Suppressor macrophage treated with lipopolysaccharide for 1 hour (primary cell): ENCODE data around the gene FILIP1L.
A peak's percentile ranks its signal among the peaks of the same experiment; 100 is the strongest.

Experiments used
- DNase-seq, 3 donors: peaks; one replicate each; pipeline ENCODE4 v3.0.0-alpha.2; 2020 to 2022

Gene FILIP1L

GRCh38 chr3:99945328-99945995, 168.8 kb downstream of the FILIP1L start:
- no peak for DNase-seq

GRCh38 chr3:99943931-99944761, 170.2 kb downstream of the FILIP1L start:
- DNase-seq = no peak

GRCh38 chr3:99941211-99941610, 173.1 kb downstream of the FILIP1L start:
- DNase-seq = no peak

GRCh38 chr3:99940350-99940749, 174.0 kb downstream of the FILIP1L start:
- DNase-seq = no peak

GRCh38 chr3:99939876-99940275, 174.4 kb downstream of the FILIP1L start:
- no peak for DNase-seq

GRCh38 chr3:99938270-99938911, 175.9 kb downstream of the FILIP1L start:
- DNase-seq = no peak

GRCh38 chr3:99934975-99935797, 179.1 kb downstream of the FILIP1L start:
- DNase-seq = no peak

- no peak for DNase-seq
Measured at GRCh38 chr3:99933971-99934750, 180.1 kb downstream of the FILIP1L start.

GRCh38 chr3:99931059-99931458, 183.2 kb downstream of the FILIP1L start:
- DNase-seq = no peak

GRCh38 chr3:99929745-99930139, 184.6 kb downstream of the FILIP1L start:
- no peak for DNase-seq

GRCh38 chr3:99928771-99929744, 185.2 kb downstream of the FILIP1L start:
- no peak for DNase-seq

GRCh38 chr3:99927671-99928457, 186.4 kb downstream of the FILIP1L start:
- no peak for DNase-seq

- no peak for DNase-seq
Measured at GRCh38 chr3:99925584-99926230, 188.6 kb downstream of the FILIP1L start.

GRCh38 chr3:99923873-99924272, 190.4 kb downstream of the FILIP1L start:
- no peak for DNase-seq

- no peak for DNase-seq
Measured at GRCh38 chr3:99921986-99922385, 192.3 kb downstream of the FILIP1L start.

- no peak for DNase-seq
Measured at GRCh38 chr3:99921377-99921695, 193.0 kb downstream of the FILIP1L start.

- peak; percentile 14 to 27 (median 21) for DNase-seq
Measured at GRCh38 chr3:99920481-99921376, 193.6 kb downstream of the FILIP1L start.

- DNase-seq = no peak
Measured at GRCh38 chr3:99919694-99920093, 194.6 kb downstream of the FILIP1L start.

GRCh38 chr3:99918715-99919114, 195.6 kb downstream of the FILIP1L start:
- no peak for DNase-seq
